H9 (cell line): ENCODE data around the gene RAB1A. TPM values are rescaled to one million over a fixed set of nuclear protein-coding genes. Genes with fewer than 3 reads are reported as not detected.
A peak's percentile ranks its signal among the peaks of the same experiment; 100 is the strongest.

Experiments used
- DNase-seq: peaks from one replicate; pipeline ENCODE4 v3.0.0-alpha.2; 2017
- H2AFZ ChIP-seq: one replicate; pipeline ENCODE4 v1.6.1; 2013; ENCODE audit warnings: mild to moderate bottlenecking, low read length, control low read depth, moderate library complexity
- H2AK5ac ChIP-seq: 2 replicates; pipeline ENCODE4 v1.6.1; 2013; ENCODE audit warnings: low read length, control low read depth, mixed read lengths; ENCODE audit not compliant: insufficient read length
- H2BK120ac ChIP-seq: one replicate; pipeline ENCODE4 v1.6.1; 2013; ENCODE audit warnings: low read depth, mild to moderate bottlenecking, low read length, control low read depth, inconsistent platforms; ENCODE audit not compliant: poor library complexity, severe bottlenecking
- H2BK12ac ChIP-seq: 2 replicates; pipeline ENCODE4 v1.6.1; 2013; ENCODE audit warnings: low read length, control low read depth, mixed read lengths, low read depth; ENCODE audit not compliant: insufficient read length
- H2BK15ac ChIP-seq: 2 replicates; pipeline ENCODE4 v1.6.1; 2013; ENCODE audit warnings: low read depth, low read length, control low read depth
- H2BK20ac ChIP-seq: one replicate; pipeline ENCODE4 v1.6.1; 2013; ENCODE audit warnings: low read depth, mild to moderate bottlenecking, low read length, control low read depth, inconsistent platforms; ENCODE audit not compliant: poor library complexity, severe bottlenecking
- H2BK5ac ChIP-seq: 2 replicates; pipeline ENCODE4 v1.6.1; 2013; ENCODE audit warnings: low read length, control low read depth, mixed read lengths; ENCODE audit not compliant: insufficient read length
- H3K14ac ChIP-seq: 2 replicates; pipeline ENCODE4 v1.6.1; 2013; ENCODE audit warnings: low read length, control low read depth; ENCODE audit not compliant: insufficient read depth
- H3K18ac ChIP-seq: 2 replicates; pipeline ENCODE4 v1.6.1; 2013; ENCODE audit warnings: low read depth, mild to moderate bottlenecking, mixed read lengths, low read length, control low read depth; ENCODE audit not compliant: insufficient read length
- H3K23ac ChIP-seq: 2 replicates; pipeline ENCODE4 v1.6.1; 2013; ENCODE audit warnings: low read length, control low read depth, mixed read lengths, low read depth; ENCODE audit not compliant: insufficient read length
- H3K23me2 ChIP-seq: 2 replicates; pipeline ENCODE4 v1.6.1; 2013; ENCODE audit warnings: low read depth, mild to moderate bottlenecking, mixed read lengths, low read length, control low read depth; ENCODE audit not compliant: insufficient read length, poor library complexity, severe bottlenecking
- H3K27ac ChIP-seq: 2 replicates; pipeline ENCODE4 v1.5.1; 2013; ENCODE audit warnings: low read length, control low read depth, mixed read lengths, low read depth; ENCODE audit not compliant: insufficient read length
- H3K27me3 ChIP-seq: 2 replicates; pipeline ENCODE4 v1.6.1; 2013; ENCODE audit warnings: low read length, control low read depth, inconsistent platforms; ENCODE audit not compliant: insufficient read depth
- H3K4ac ChIP-seq: 2 replicates; pipeline ENCODE4 v1.6.1; 2013; ENCODE audit warnings: low read depth, mild to moderate bottlenecking, control low read depth, inconsistent platforms, low read length, moderate library complexity
- H3K4me1 ChIP-seq: 2 replicates; pipeline ENCODE4 v1.6.1; 2013; ENCODE audit warnings: low read length, control low read depth, inconsistent platforms; ENCODE audit not compliant: insufficient read depth
- H3K4me2 ChIP-seq: 2 replicates; pipeline ENCODE4 v1.6.1; 2013; ENCODE audit warnings: low read length, control low read depth, mixed read lengths; ENCODE audit not compliant: insufficient read length, insufficient read depth
- H3K56ac ChIP-seq: 2 replicates; pipeline ENCODE4 v1.6.1; 2013; ENCODE audit warnings: low read depth, mild to moderate bottlenecking, mixed read lengths, low read length, control low read depth; ENCODE audit not compliant: insufficient read length
- H3K79me1 ChIP-seq: 2 replicates; pipeline ENCODE4 v1.6.1; 2013; ENCODE audit warnings: low read depth, mild to moderate bottlenecking, moderate library complexity, low read length, control low read depth, inconsistent platforms; ENCODE audit not compliant: insufficient read depth, poor library complexity, severe bottlenecking
- H3K79me2 ChIP-seq: 2 replicates; pipeline ENCODE4 v1.6.1; 2013; ENCODE audit warnings: low read length, control low read depth, inconsistent platforms; ENCODE audit not compliant: insufficient read depth
- H3K9ac ChIP-seq: 2 replicates; pipeline ENCODE4 v1.6.1; 2013; ENCODE audit warnings: low read length, control low read depth, mixed read lengths; ENCODE audit not compliant: insufficient read length; ENCODE audit errors: extremely low read depth
- H3K9me3 ChIP-seq: one replicate; pipeline ENCODE4 v1.6.1; 2013; ENCODE audit warnings: low read depth, low read length, inconsistent platforms; ENCODE audit not compliant: control insufficient read depth
- H3T11ph ChIP-seq: one replicate; pipeline ENCODE4 v1.6.1; 2013; ENCODE audit warnings: mild to moderate bottlenecking, low read length, control low read depth, inconsistent platforms
- H4K20me1 ChIP-seq: one replicate; pipeline ENCODE4 v1.6.1; 2013; ENCODE audit not compliant: control insufficient read depth, insufficient read length, insufficient read depth
- H4K5ac ChIP-seq: 2 replicates; pipeline ENCODE4 v1.6.1; 2013; ENCODE audit warnings: low read depth, mild to moderate bottlenecking, mixed read lengths, low read length, control low read depth; ENCODE audit not compliant: insufficient read length
- H4K8ac ChIP-seq: replicated peaks from 2 replicates; pipeline ENCODE4 v1.6.1; 2013; ENCODE audit warnings: low read length, control low read depth, mixed read lengths, low read depth; ENCODE audit not compliant: insufficient read length
- H4K91ac ChIP-seq: 2 replicates; pipeline ENCODE4 v1.6.1; 2013; ENCODE audit warnings: low read depth, mild to moderate bottlenecking, moderate library complexity, mixed read lengths, low read length, control low read depth; ENCODE audit not compliant: insufficient read length
- H3K27ac Mint-ChIP-seq, 3 experiments: 2 replicates in 2 of 3; 3 replicates in 1 of 3; pipeline ENCODE4 v1.8.0; 2020 to 2021; ENCODE audit warnings: mixed read lengths in 3 of 3, mild to moderate bottlenecking in 1 of 3, moderate library complexity in 1 of 3
- H3K27me3 Mint-ChIP-seq: 2 replicates; pipeline ENCODE4 v1.8.0; 2021; ENCODE audit warnings: low read depth, mild to moderate bottlenecking, moderate library complexity, mixed read lengths
- H3K36me3 Mint-ChIP-seq, 3 experiments: 2 replicates in 2 of 3; 3 replicates in 1 of 3; pipeline ENCODE4 v1.8.0; 2020 to 2021; ENCODE audit warnings: low read depth in 3 of 3, mixed read lengths in 3 of 3; ENCODE audit not compliant: insufficient read depth in 1 of 3
- H3K4me1 Mint-ChIP-seq, 2 experiments: 2 replicates each; pipeline ENCODE4 v1.8.0; 2020; ENCODE audit warnings: mixed read lengths in 2 of 2
- H3K4me3 Mint-ChIP-seq, 2 experiments: 2 replicates in 1 of 2; 3 replicates in 1 of 2; pipeline ENCODE4 v1.8.0; 2020 to 2021; ENCODE audit warnings: mild to moderate bottlenecking in 2 of 2, mixed read lengths in 2 of 2, moderate library complexity in 1 of 2
- H3K9me3 Mint-ChIP-seq, 2 experiments: 2 replicates in 1 of 2; 3 replicates in 1 of 2; pipeline ENCODE4 v1.8.0; 2020; ENCODE audit warnings: mild to moderate bottlenecking in 2 of 2, mixed read lengths in 2 of 2, moderate library complexity in 1 of 2
- CTCF ChIP-seq: fragments of 200-600 bp; sonication (generic); conservative IDR thresholded peaks from 3 replicates; pipeline ENCODE4 v1.8.0; 2021; ENCODE audit warnings: antibody characterized with exemption, mild to moderate bottlenecking
- WGBS: extraction: QIAGEN DNeasy Blood & Tissue Kit; methylation state at CpG from one replicate; pipeline ENCODE4 v1.1.7; 2013; ENCODE audit warnings: missing lambda C conversion rate, low lambda C conversion rate, mixed read lengths; ENCODE audit not compliant: insufficient read length; ENCODE audit errors: extremely low coverage; 5-methylcytosine and 5-hydroxymethylcytosine counted together
- total RNA-seq: library from RNA; stranded (reverse); gene quantifications from 2 replicates; pipeline ENCODE4 v1.2.1, GENCODE V29; 2021

The RAB1A gene
- total RNA-seq, 1 experiment from 2014 or later = 112 TPM

- no peak overlapping the region for H2BK15ac ChIP-seq
- no peaks in the 10 kb centered on the region for H3K23me2 ChIP-seq
- H2BK5ac ChIP-seq = no peak overlapping the region
- no peaks in the 10 kb centered on the region for H3K79me1 ChIP-seq
- Mint-ChIP-seq H3K4me1 (peaks cover 20% of the 10 kb centered on the region in 2 experiments), H3K36me3 (peaks cover 31 to 58% (median 51%) of the 10 kb centered on the region in 3 experiments; a peak in 6 of 7 replicates), H3K4me3 (no peak overlapping the region), H3K27me3 (no peaks in the 10 kb centered on the region), H3K27ac (peak overlapping the region in 2 of 3 experiments; percentile 14 to 44; a peak in 2 of 7 replicates), H3K9me3 (no peaks in the 10 kb centered on the region)
- no peak for DNase-seq
- no peak overlapping the region for H2BK120ac ChIP-seq
- no peak overlapping the region for H3K18ac ChIP-seq
- H3K4me2 ChIP-seq = no peak overlapping the region
- H4K91ac ChIP-seq = no peak overlapping the region
- no peaks in the 10 kb centered on the region for H3K9me3 ChIP-seq
- no peak overlapping the region for H3K56ac ChIP-seq
- no peak overlapping the region for H4K5ac ChIP-seq
- H3K27ac ChIP-seq = no peak overlapping the region
- WGBS = no CpG with 5 or more reads among the region's 20 CpGs
- no peak overlapping the region for H3T11ph ChIP-seq
- H3K14ac ChIP-seq = no peak overlapping the region; the same call in 1 of the 2 replicates
- no peaks in the 10 kb centered on the region for H3K27me3 ChIP-seq
- no peak overlapping the region for H2BK12ac ChIP-seq
- H2BK20ac ChIP-seq = no peak overlapping the region
- H4K20me1 ChIP-seq = no peaks in the 10 kb centered on the region
- no peak overlapping the region for H3K9ac ChIP-seq
- no peak overlapping the region for H3K4ac ChIP-seq
- no peak for TF ChIP-seq CTCF
- H3K4me1 ChIP-seq = peaks cover 5% of the 10 kb centered on the region; the same call in 1 of the 2 replicates
- no peak overlapping the region for H4K8ac ChIP-seq
- H2AK5ac ChIP-seq = no peak overlapping the region
- no peak overlapping the region for H3K23ac ChIP-seq
- H2AFZ ChIP-seq = no peak overlapping the region
- peaks cover 2% of the 10 kb centered on the region; the same call in 1 of the 2 replicates for H3K79me2 ChIP-seq
These were observed 57.5 kb downstream of the RAB1A start for GRCh38 chr2:65072181-65072970.
